HG03469 (cell line): ENCODE measurements around the gene LGALS7.
"Not testable (repeated sequence)": the region's sequence is repeated elsewhere in the genome, so short reads cannot be mapped to it uniquely, and the experiment has no call there.

Experiments used
- ATAC-seq: cut with Tn5 transposase; IDR thresholded peaks from one replicate; pipeline ENCODE4 v1.9.1; 2021; ENCODE audit warnings: mild to moderate bottlenecking, moderate library complexity, moderate number of reproducible peaks; ENCODE audit not compliant: unreplicated experiment

LGALS7 gene

DNA sequence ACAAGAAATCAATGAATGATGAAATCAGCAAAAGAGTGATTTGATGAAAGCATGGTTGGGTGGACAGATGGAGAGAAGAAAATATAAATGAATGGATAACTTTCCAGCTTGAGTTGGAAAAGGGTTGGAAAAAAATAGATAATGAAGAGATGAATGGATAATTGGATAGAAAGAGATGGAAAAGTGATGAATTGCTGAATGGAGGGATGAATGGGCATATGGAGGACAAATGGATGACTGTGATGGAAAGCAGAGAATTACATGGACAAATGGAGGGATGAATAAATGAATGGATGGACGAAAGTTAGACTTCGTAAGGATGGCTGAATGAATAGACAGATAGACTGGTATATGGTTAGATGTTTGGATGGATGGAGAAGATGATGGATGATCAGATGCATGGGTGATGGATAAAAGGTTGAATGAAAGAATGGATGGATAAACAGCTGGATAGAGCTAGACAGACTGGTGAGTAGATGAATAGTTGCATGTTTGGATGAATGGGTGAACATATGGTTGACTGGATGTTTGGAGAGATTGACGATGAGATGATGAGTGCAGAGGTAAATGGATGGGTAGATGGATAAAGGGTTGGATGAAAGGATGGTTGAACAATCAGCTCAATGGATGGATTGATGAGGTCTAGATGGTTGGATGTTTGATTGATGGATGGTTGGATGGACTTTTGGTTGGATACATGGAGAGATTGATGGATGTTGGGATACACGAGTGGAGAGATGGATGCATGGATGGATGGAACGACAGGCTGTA is 27.4 kb upstream of the LGALS7 start:
- no peak for ATAC-seq

DNA sequence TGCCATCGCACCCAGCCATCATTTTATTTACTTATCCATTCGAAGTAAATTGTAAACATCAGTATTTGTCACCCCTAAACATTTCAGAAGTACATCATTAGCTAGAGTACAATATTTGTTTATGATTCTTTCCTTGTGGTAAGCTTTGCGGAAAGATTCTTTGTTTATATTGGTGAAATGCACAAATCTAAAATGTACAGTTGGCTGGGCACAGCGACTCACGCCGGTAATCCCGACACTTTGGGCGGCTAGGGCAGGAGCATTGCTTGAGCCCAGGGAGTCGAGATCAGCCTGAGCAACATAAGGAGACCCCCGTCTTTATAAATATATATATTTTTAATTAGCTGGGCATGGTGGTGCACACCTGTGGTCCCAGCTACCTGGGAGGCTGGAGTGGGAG is 25.8 kb upstream of the LGALS7 start:
- no peak for ATAC-seq

DNA sequence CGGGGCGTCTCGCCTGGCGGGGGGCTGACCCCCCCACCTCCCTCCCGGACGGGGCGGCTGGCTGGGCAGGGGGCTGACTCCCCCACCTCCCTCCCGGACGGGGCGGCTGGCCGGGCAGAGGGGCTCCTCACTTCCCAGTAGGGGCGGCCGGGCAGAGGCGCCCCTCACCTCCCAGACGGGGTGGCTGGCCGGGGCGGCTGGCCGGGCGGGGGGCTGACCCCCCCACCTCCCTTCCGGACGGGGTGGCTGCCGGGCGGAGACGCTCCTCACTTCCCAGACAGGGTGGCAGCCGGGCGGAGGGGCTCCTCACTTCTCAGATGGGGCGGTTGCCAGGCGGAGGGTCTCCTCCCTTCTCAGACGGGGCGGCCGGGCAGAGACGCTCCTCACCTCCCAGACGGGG is 24.5 kb upstream of the LGALS7 start:
- not testable (repeated sequence) for ATAC-seq

DNA sequence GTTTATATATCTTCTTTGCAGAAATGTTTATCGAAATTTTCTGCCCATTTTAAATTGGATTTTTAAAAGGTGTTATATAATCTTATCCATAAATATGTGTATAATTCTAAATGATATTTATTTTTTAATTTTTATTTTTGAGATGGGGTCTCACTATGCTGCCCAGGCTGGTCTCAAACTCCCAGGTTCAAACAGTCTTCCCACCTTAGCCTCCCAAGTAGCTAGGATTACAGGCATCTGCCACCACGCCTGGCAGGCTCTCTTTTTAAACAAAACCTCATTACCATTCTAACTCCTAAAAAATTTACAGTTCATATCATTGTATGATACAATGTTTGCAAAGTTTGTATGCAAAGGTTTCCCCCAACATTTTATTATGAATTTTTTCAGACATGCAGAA is 22.8 kb upstream of the LGALS7 start:
- ATAC-seq, result no peak

DNA sequence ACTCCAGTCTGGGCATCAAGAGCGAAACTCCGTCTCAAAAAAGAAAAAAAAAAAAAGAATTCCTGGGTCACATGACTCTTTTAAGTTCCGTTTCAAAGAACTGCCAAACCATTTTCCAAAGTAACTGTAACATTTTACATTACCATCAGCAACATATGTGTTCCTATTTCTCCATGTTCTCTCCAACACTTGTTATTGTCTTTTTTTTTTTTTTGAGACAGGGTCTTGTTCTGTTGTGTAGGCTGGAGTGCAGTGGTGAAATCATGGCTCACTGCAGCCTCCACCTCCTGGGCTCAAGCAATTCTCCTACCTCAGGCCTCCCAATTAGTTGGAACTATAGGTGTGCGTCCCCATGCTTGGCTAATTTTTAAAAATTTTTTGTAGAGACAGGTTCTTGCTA is 22.2 kb upstream of the LGALS7 start:
- no peak for ATAC-seq

DNA sequence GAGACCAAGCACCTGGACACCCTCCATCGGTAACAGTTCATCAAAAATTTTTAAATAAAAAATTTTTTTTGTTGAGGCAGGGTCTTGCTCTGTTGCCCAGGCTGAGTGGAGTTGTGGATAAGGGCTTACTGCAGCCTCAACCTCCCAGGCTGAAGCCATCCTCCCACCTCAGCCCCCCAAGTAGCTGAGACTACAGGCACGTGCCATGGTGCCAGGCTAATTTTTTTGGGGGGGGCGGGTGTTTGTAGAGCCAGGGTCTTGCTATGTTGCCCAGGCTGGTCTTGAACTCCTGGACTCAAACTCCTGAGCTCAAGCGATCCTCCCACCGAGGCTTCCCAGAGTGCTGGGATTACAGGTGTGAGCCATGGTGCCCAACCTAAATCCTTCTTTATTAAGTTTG is 20.4 kb upstream of the LGALS7 start:
- ATAC-seq, result no peak

DNA sequence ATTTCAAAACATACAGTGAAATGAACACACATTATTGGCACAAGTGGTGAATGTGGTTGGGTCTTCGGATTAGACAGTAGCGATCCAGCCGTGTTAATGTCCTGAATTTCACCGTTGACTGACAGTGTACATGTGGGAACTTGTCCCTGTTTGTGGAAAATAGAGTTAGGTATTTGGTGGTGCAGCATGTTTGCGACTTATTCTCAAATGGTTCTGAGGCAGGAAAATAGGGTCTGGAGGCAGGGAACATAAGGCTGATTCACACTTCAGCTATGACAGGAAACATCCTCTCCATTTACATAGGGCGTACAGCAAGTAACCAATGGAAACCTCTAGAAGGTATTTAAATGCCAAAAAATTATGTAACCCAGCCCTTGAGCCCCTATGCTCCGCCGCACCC is 19.9 kb upstream of the LGALS7 start:
- no peak for ATAC-seq

- ATAC-seq, result no peak
Measured at GRCh38 chr19:38792250-38793111, 19.2 kb upstream of the LGALS7 start.

DNA sequence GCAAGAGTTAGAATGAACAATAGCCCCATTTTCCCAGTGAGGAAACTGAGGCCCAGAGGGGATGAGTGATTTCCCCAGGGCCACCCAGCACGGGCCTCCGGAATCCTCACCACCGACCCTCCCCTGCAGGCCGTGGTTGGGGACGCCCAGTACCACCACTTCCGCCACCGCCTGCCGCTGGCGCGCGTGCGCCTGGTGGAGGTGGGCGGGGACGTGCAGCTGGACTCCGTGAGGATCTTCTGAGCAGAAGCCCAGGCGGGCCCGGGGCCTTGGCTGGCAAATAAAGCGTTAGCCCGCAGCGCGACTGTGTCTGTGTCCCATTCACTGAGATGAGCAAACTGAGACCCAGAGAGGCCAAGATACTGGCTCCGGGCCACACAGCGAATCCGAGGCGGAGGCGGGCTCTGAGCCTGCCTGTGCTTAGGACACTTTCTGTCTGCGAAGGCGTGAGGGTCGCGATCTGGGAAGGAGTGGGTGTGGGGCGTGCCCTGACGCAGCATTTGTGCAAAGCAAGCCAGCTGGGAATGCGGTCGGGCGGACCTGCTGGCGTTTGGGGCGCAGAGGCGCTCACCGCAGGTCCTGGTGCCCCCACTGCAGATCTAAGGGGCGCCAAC is 18.2 kb upstream of the LGALS7 start:
- ATAC-seq, result not testable (repeated sequence)

GRCh38 chr19:38790507-38791403 is 17.4 kb upstream of the LGALS7 start:
- not testable (repeated sequence) for ATAC-seq

- no peak for ATAC-seq
Measured at GRCh38 chr19:38788478-38789243, 15.3 kb upstream of the LGALS7 start, which contains the start of gene LGALS7B. Gene LGALS7B, plus strand, starts transcription at chr19:38789200. Its CDS starts 27 bp downstream, at chr19:38789227.

GRCh38 chr19:38786572-38787265 is 13.4 kb upstream of the LGALS7 start:
- no peak for ATAC-seq

- not testable (repeated sequence) for ATAC-seq
Measured at GRCh38 chr19:38786061-38786460, 12.7 kb upstream of the LGALS7 start.

- ATAC-seq, result no peak
Measured at GRCh38 chr19:38785187-38785699, 11.9 kb upstream of the LGALS7 start.

GRCh38 chr19:38784224-38784623 is 10.9 kb upstream of the LGALS7 start:
- ATAC-seq, result no peak

GRCh38 chr19:38782212-38782611 is 8.9 kb upstream of the LGALS7 start:
- not testable (repeated sequence) for ATAC-seq

GRCh38 chr19:38781058-38781457 is 7.7 kb upstream of the LGALS7 start:
- ATAC-seq, result no peak

DNA sequence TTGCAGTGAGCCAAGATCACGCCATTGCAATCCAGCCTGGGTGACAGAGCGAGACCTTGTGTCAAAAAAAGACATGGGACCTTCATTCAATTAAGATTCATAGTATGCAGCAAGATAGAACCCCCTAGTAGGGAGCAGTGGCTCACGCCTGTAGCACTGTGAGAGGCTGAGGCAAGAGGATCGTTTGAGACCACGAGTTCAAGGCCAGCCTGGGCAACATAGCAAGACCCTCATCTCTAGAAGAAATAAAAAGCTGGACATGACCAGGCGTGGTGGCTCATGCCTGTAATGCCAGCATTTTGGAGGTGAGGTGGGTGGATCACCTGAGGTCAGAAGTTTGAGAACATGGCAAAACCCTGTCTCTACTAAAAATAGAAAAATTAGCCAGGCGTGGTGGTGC is 7.1 kb upstream of the LGALS7 start:
- ATAC-seq, result no peak

GRCh38 chr19:38778733-38779132 is 5.4 kb upstream of the LGALS7 start:
- no peak for ATAC-seq
